ENCODE measurements around the gene THRA.

Gene THRA, protein sequence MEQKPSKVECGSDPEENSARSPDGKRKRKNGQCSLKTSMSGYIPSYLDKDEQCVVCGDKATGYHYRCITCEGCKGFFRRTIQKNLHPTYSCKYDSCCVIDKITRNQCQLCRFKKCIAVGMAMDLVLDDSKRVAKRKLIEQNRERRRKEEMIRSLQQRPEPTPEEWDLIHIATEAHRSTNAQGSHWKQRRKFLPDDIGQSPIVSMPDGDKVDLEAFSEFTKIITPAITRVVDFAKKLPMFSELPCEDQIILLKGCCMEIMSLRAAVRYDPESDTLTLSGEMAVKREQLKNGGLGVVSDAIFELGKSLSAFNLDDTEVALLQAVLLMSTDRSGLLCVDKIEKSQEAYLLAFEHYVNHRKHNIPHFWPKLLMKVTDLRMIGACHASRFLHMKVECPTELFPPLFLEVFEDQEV

DNA sequence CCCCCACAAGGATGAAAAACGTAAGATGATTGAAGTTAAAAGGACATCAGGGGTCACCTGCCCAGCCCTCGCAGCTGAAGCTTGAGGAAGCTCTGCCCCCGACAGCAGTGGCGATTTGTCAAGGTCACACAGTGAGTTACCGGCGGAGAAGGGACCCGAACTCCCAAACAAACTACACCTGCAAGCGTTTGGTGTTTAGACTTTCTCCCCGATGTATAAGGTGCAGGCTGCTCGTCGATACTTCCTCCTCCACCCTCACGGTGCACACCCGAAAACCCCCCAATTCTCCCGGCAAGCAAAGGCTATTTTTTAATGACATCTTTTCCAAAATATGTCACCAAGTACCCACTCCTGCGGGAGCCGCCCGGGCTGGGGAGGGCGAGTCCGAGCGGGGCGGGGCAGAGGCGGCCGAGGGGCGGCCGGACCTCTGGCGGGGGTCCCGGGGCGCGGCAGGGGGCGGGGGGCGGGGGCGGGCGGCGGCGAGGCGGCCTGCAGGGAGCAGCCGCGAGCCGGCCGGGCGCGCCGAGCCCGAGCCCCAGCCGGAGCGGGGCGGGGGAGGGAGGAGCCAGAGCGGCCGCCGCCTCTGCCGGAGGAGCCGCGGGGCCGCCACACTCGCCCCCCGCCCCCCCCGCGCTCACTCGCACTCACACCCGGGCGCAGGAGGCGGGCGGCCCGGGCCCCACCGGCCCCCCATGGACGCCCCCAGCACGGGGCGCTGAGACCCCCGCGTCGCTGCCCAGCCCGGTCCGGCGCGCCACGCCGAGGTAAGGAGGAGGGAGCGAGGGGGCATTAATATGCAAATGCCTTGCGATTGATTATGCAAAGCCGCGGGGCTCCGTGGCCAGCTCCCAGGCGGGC is at the start of gene THRA:
TSS of gene THRA (plus strand) at position 637 of the 858 bp plus-strand sequence. CDS start 11,524 bp downstream, outside the sequence.
- DNase-seq = peak; percentile 9 to 54

GRCh38 chr17:40014375-40014980 is 48.3 kb upstream of the THRA start:
- DNase-seq = no peak

GRCh38 chr17:40015005-40015997 is 47.5 kb upstream of the THRA start, which contains the start of gene CSF3:
TSS of gene CSF3 (plus strand) at chr17:40015440. CDS start at chr17:40015475, 35 bp downstream.
- no peak for DNase-seq

- no peak for DNase-seq
Observed at GRCh38 chr17:40015998-40016985, 46.5 kb upstream of the THRA start.

GRCh38 chr17:40017422-40018080 is 45.2 kb upstream of the THRA start:
- no peak for DNase-seq

- no peak for DNase-seq
Observed at GRCh38 chr17:40018211-40019121, 44.3 kb upstream of the THRA start.

DNA sequence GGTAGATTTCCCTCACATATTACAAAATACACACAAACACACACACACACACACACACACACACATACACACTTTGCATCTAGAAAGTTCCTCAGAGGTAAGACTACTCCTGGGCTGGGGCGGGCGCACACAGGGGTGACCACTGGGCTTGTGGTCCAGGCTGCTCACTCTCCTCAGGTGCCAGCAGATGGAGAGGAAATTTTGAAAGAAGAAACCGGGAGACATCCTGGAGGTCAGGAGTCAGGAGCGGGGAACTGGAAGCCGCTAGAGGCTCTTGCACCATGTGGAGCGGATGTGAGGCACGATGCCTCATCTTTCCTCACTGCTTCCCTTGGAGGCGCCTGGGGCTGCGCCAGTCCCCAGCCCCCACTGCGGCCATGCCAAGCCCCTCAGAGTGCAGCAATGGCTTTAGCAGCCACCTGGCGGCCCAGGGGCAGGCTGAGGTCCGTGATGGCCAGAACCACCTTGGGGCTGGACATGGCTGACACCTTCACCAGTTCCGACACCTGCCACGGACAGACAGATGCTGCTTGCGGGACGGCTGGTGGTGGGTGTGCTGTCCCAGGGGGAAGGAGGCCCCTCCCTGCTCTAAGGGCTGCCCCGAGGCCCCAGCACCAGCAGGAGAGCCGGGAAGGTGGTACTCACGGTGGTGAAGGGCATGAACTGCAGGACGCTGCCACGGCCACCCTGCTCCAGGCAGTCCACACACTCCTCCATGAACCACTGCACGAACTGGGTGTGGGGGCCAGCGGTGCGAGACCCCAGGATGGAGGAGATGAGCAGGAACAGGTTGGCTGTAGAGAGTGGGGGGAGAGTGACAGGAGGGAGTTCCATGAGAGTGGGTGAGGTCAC is 43.4 kb upstream of the THRA start:
- no peak for DNase-seq

DNA sequence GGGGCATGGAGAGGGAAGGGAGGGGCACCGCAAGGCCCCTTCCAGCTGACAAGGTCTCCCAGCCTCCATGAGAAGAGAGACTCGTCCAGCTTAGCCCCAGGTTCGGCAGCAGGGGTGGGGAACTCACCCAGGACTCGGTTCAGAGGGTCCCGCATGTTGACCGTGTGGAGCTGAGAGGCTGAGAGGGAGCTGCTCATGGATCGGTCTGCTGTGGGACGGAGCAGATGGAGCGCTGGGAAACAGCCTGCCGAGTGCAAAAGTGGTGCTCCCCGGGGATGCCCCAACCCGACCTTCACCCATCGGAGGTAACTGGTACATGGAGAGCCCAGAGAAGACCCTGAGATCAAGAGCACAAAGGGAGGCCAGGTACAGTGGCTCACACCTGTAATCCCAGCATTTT is 42.6 kb upstream of the THRA start:
- no peak for DNase-seq

GRCh38 chr17:40021451-40021971 is 41.3 kb upstream of the THRA start:
- DNase-seq = no peak

GRCh38 chr17:40022497-40022896 is 40.3 kb upstream of the THRA start:
- no peak for DNase-seq

- no peak for DNase-seq
Observed at GRCh38 chr17:40022961-40023541, 39.7 kb upstream of the THRA start.

- DNase-seq = no peak
Observed at GRCh38 chr17:40023590-40024292, 39.0 kb upstream of the THRA start.

DNA sequence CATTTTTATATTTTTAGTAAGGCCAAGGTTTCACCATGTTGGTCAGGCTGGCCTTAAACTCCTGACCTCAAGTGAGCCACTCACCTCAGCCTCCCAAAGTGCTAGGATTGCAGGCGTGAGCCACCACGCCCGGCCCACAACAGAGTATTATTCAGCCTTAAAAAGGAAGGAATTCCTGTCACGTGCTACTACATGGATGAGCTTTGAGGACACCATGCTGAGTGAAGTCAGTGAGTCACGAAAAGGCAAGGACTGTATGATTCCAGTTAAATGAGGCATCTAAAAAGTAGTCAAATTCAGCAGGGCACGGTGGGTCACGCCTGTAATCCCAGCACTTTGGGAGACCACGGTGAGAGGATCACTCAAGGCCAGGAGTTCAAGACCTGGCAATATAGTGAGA is 37.9 kb upstream of the THRA start:
- DNase-seq = no peak

DNA sequence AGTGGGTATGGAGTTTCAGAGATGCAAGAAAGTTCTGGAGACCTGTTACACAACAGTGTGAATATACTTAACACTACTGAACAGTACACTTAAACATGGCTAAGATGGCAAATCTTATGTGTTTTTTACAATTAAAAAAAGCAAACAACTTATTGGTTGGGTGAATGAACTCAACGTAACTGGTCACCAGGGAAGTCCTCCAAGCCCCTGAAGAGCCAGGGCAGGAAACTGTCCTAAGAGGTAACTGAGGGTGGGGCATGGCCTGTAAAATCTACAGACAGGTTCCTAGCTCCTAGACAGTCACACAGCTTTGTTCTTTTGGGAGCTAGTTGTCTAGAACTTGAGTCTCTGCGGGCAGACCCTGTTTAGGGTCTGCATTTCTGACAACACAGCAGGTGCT is 37.2 kb upstream of the THRA start:
- DNase-seq = no peak

- no peak for DNase-seq
Observed at GRCh38 chr17:40025991-40026815, 36.6 kb upstream of the THRA start.

Measured in NCI-H1930 (cell line).